Fibroblast of gingiva (primary cell): ENCODE data around the gene GATC.

ENCODE experiments used
- DNase-seq: peaks from one replicate; pipeline ENCODE4 v3.0.0-alpha.2; 2011; ENCODE audit warnings: low read depth

Gene GATC

GRCh38 chr12:120445911-120446843 lies at the start of gene GATC, which contains the start of gene TRIAP1:
TSS of gene GATC (plus strand) at chr12:120446444. CDS start at chr12:120446481, 37 bp downstream.
TSS of gene TRIAP1 (minus strand) at chr12:120446384. CDS start at chr12:120446372, 12 bp downstream.
- DNase-seq = peak; percentile 69

GRCh38 chr12:120397824-120398540 lies 48.3 kb upstream of the GATC start:
- DNase-seq = no peak

- DNase-seq = peak; percentile 26
Measured at GRCh38 chr12:120399531-120399930, 46.7 kb upstream of the GATC start.

GRCh38 chr12:120402217-120402616 lies 44.0 kb upstream of the GATC start:
- no peak for DNase-seq

- no peak for DNase-seq
Measured at GRCh38 chr12:120403869-120404268, 42.4 kb upstream of the GATC start.

- DNase-seq = no peak
Measured at GRCh38 chr12:120404271-120404670, 42.0 kb upstream of the GATC start.

- DNase-seq = no peak
Measured at GRCh38 chr12:120406069-120406468, 40.2 kb upstream of the GATC start.

- no peak for DNase-seq
Measured at GRCh38 chr12:120406553-120406952, 39.7 kb upstream of the GATC start.

GRCh38 chr12:120408771-120409170 lies 37.5 kb upstream of the GATC start:
- no peak for DNase-seq

- DNase-seq = no peak
Measured at GRCh38 chr12:120412421-120412820, 33.8 kb upstream of the GATC start.

- no peak for DNase-seq
Measured at GRCh38 chr12:120413901-120414695, 32.1 kb upstream of the GATC start.

- no peak for DNase-seq
Measured at GRCh38 chr12:120416490-120417216, 29.6 kb upstream of the GATC start.

- DNase-seq = no peak
Measured at GRCh38 chr12:120417917-120418580, 28.2 kb upstream of the GATC start.

- DNase-seq = no peak
Measured at GRCh38 chr12:120421701-120422100, 24.5 kb upstream of the GATC start.

GRCh38 chr12:120422892-120423456 lies 23.3 kb upstream of the GATC start:
- no peak for DNase-seq

GRCh38 chr12:120425797-120426196 lies 20.4 kb upstream of the GATC start:
- DNase-seq = no peak

- no peak for DNase-seq
Measured at GRCh38 chr12:120428597-120429229, 17.5 kb upstream of the GATC start.

- no peak for DNase-seq
Measured at GRCh38 chr12:120429368-120429767, 16.9 kb upstream of the GATC start.

- DNase-seq = no peak
Measured at GRCh38 chr12:120432772-120433525, 13.3 kb upstream of the GATC start.
